ENCODE data around the gene STK4.
"Not testable (repeated sequence)": the region's sequence is repeated elsewhere in the genome, so short reads cannot be mapped to it uniquely, and the experiment has no call there.

Gene STK4

GRCh38 chr20:44983093-44983674 lies 16.9 kb downstream of the STK4 start:
- no peak for DNase-seq (ENCODE audit: low spot score)

GRCh38 chr20:44988631-44989171 lies 22.4 kb downstream of the STK4 start:
- no peak for DNase-seq (ENCODE audit: low spot score)

GRCh38 chr20:44990425-44990824 lies 24.1 kb downstream of the STK4 start:
- peak; percentile 12 for DNase-seq (ENCODE audit: low spot score)

GRCh38 chr20:44990957-44991356 lies 24.6 kb downstream of the STK4 start:
- DNase-seq (ENCODE audit: low spot score): no peak

GRCh38 chr20:44993343-44993742 lies 27.0 kb downstream of the STK4 start:
- DNase-seq (ENCODE audit: low spot score): no peak

- DNase-seq (ENCODE audit: low spot score): no peak
Observed at GRCh38 chr20:44997171-44997570, 30.9 kb downstream of the STK4 start.

- no peak for DNase-seq (ENCODE audit: low spot score)
Observed at GRCh38 chr20:44997668-44998067, 31.4 kb downstream of the STK4 start.

- no peak for DNase-seq (ENCODE audit: low spot score)
Observed at GRCh38 chr20:45008521-45009049, 42.3 kb downstream of the STK4 start.

GRCh38 chr20:45010399-45010828 lies 44.1 kb downstream of the STK4 start:
- DNase-seq (ENCODE audit: low spot score): no peak

GRCh38 chr20:45011108-45011526 lies 44.8 kb downstream of the STK4 start:
- DNase-seq (ENCODE audit: low spot score): peak; percentile 57

GRCh38 chr20:45012682-45013302 lies 46.5 kb downstream of the STK4 start:
- DNase-seq (ENCODE audit: low spot score): no peak

- DNase-seq (ENCODE audit: low spot score): not testable (repeated sequence)
Observed at GRCh38 chr20:45014131-45014530, 47.8 kb downstream of the STK4 start.

- DNase-seq (ENCODE audit: low spot score): no peak
Observed at GRCh38 chr20:45014671-45015415, 48.5 kb downstream of the STK4 start.

GRCh38 chr20:45016089-45016671 lies 49.9 kb downstream of the STK4 start:
- DNase-seq (ENCODE audit: low spot score): no peak

GRCh38 chr20:45017281-45017680 lies 51.0 kb downstream of the STK4 start:
- no peak for DNase-seq (ENCODE audit: low spot score)

- no peak for DNase-seq (ENCODE audit: low spot score)
Observed at GRCh38 chr20:45017857-45018256, 51.5 kb downstream of the STK4 start.

- no peak for DNase-seq (ENCODE audit: low spot score)
Observed at GRCh38 chr20:45019027-45019761, 52.9 kb downstream of the STK4 start.

- no peak for DNase-seq (ENCODE audit: low spot score)
Observed at GRCh38 chr20:45019762-45020123, 53.4 kb downstream of the STK4 start.

- DNase-seq (ENCODE audit: low spot score): no peak
Observed at GRCh38 chr20:45020236-45020886, 54.0 kb downstream of the STK4 start.

- DNase-seq (ENCODE audit: low spot score): no peak
Observed at GRCh38 chr20:45021631-45022030, 55.3 kb downstream of the STK4 start.

- not testable (repeated sequence) for DNase-seq (ENCODE audit: low spot score)
Observed at GRCh38 chr20:45023140-45023539, 56.8 kb downstream of the STK4 start.

Measured in iPS-NIHi11 (cell line).